ENCODE results near the gene FAM13A. TPM values are rescaled to one million over a fixed set of nuclear protein-coding genes. Genes with fewer than 3 reads are reported as not detected.

The FAM13A gene
- total and polyA plus RNA-seq, 9 of the 15 experiments (the other 6 are each of a cell fraction or from before 2014, with no cell fraction given), result 11.3 to 23.3 (median 14.7) TPM

- H3K79me2 ChIP-seq (ENCODE audit: control insufficient read depth, insufficient read depth, low read length), result no peaks in the 10 kb centered on the region
- no peaks in the 10 kb centered on the region for H3K27me3 ChIP-seq (ENCODE audit: control insufficient read depth in 2 of 2, insufficient read depth in 2 of 2, low read length in 2 of 2)
- no peak overlapping the region for H3K4me3 ChIP-seq
- H3K9me3 ChIP-seq (replicated peaks; ENCODE audit: control insufficient read depth, insufficient read depth, low read depth, low read length), result no peaks in the 10 kb centered on the region; the same call in none of the 2 replicates
- H4K20me1 ChIP-seq (replicated peaks; ENCODE audit: control insufficient read depth, insufficient read depth, low read length), result no peaks in the 10 kb centered on the region
- intact Hi-C loops (cut with micrococcal nuclease), result no loop called here
- FAIRE-seq (no peak), ATAC-seq (no peak), DNase-seq (ENCODE audit: extremely low read depth in 1 of 4, low spot score in 3 of 4) (no peak)
- no peak overlapping the region for H3K9ac ChIP-seq (ENCODE audit: insufficient read depth in 1 of 2, low read depth in 2 of 2, low read length in 2 of 2)
- 60% methylated on average over 5 of the region's 5 CpGs for WGBS (ENCODE audit: insufficient coverage, low coverage, missing lambda C conversion rate)
- H3K4me1 ChIP-seq (replicated peaks in 1 of 2; ENCODE audit: control insufficient read depth in 2 of 2, insufficient read depth in 2 of 2, low read length in 2 of 2), result no peaks in the 10 kb centered on the region
- TF ChIP-seq NFATC3 (IDR thresholded peaks at IDR 0.05) (no peak), SRSF1 (IDR thresholded peaks at IDR 0.05; ENCODE audit: low read depth, low read length) (no peak), XRCC3 (IDR thresholded peaks at IDR 0.05) (no peak), ZBTB26 (CRISPR knock-in tag; IDR thresholded peaks at IDR 0.05) (no peak), ETV1 (tag; conservative IDR thresholded peaks at IDR 0.05; ENCODE audit: low read depth) (no peak), NR1H2 (CRISPR knock-in tag; IDR thresholded peaks at IDR 0.05) (no peak), MYNN (IDR thresholded peaks at IDR 0.05) (no peak), MYNN (CRISPR knock-in tag; IDR thresholded peaks at IDR 0.05) (no peak), CC2D1A (IDR thresholded peaks at IDR 0.05) (no peak), GABPB2 (CRISPR knock-in tag; conservative IDR thresholded peaks at IDR 0.05) (no peak), ZNF197 (CRISPR knock-in tag; IDR thresholded peaks at IDR 0.05; ENCODE audit: low read depth) (no peak), ID3 (CRISPR knock-in tag; IDR thresholded peaks at IDR 0.05) (no peak), ID3 (tag; IDR thresholded peaks at IDR 0.05) (no peak), ZNF184 (CRISPR knock-in tag; IDR thresholded peaks at IDR 0.05) (no peak), MIER1 (IDR thresholded peaks at IDR 0.05; ENCODE audit: low read depth) (no peak), PATZ1 (CRISPR knock-in tag; IDR thresholded peaks at IDR 0.05; ENCODE audit: borderline replicate concordance) (no peak), STAT5A (IDR thresholded peaks at IDR 0.05; ENCODE audit: borderline replicate concordance, low read length) (no peak), HES1 (IDR thresholded peaks at IDR 0.05; ENCODE audit: low read depth) (no peak), ILK (tag; IDR thresholded peaks at IDR 0.05; ENCODE audit: borderline replicate concordance, low read depth) (no peak), HEY1 (CRISPR knock-in tag; IDR thresholded peaks at IDR 0.05; ENCODE audit: borderline replicate concordance) (no peak), EP400 (IDR thresholded peaks at IDR 0.05) (no peak)
- H3K27ac ChIP-seq (ENCODE audit: extremely low read depth, low read depth, low read length), result no peak overlapping the region
- H3K4me2 ChIP-seq (ENCODE audit: insufficient read depth, low read length), result no peak overlapping the region
- H2AFZ ChIP-seq (ENCODE audit: low read depth, low read length), result no peak overlapping the region
- ChIA-PET CTCF (ENCODE audit: low intra/inter-chr PET ratio) (no interaction called here), POLR2A (no interaction called here)
- BruUV-seq (replicated peaks), result no TSS peak
- H3K9me1 ChIP-seq (ENCODE audit: control insufficient read depth, insufficient read depth, low read length), result no peaks in the 10 kb centered on the region
- in situ Hi-C loops (cut with MboI), result no loop called here
- no peaks in the 10 kb centered on the region for H3K36me3 ChIP-seq (ENCODE audit: control insufficient read depth, insufficient read depth, low read length)
Observed at GRCh38 chr4:88718098-88718497, 338.9 kb downstream of the FAM13A start.

All from K562 (cell line).